HG03175 (cell line): ENCODE results near the gene ADARB2.

Experiments
- ATAC-seq: cut with Tn5 transposase; IDR thresholded peaks from one replicate; pipeline ENCODE4 v1.9.1; 2021; ENCODE audit warnings: mild to moderate bottlenecking, moderate library complexity; ENCODE audit not compliant: unreplicated experiment

The ADARB2 gene

GRCh38 chr10:1687190-1687589, 50.1 kb downstream of the ADARB2 start:
- no peak for ATAC-seq

DNA sequence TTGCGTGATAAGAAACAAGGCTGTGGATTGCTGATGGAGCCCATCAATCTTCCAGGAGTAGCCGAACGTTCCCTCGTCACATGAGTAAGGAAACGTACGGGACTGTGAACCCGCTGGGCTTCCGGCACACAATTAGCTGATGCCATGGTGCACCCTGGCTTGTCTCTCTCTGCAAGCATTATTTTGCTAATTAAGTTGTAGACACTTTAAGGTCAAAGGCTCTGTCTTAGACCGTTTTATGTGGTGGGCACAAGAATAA, 50.9 kb downstream of the ADARB2 start:
- no peak for ATAC-seq

DNA sequence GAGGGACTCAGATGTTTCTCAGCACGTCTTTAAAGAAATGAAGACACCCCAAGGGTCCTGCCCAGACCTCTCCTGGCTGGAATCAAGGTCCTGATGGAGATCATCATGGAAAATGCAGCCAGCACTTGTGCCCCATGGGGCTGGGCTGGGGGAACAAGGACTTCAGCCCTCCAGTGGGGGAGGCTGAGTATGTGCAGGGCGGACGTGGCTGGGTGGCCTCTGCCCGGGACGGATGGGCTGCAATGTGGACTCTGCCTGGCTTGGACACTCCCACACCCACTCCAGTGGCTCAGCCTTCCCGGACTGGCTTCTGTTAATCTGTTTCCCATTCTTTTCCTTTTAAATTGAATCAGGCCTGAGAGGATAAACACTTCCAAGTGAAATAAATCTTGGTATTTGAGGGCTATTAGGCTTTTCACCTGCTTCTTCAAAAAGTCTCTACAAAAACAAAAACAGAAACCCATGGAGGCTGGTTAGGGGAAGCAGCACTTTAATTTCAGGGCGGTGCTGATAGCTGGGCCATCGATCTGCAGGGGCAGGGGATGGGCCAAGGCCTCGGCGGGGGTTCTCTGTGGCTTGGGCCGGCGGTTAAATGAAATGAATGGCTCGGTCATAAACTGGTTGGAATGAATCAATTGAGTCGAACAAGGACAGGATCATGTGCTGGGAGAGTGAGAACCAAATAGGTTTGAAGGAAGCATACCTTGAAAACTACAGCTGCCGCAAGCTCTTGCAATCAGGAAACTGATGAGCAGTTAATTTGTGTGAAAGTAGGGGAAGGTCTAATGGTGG, 51.4 kb downstream of the ADARB2 start:
- ATAC-seq, result no peak

DNA sequence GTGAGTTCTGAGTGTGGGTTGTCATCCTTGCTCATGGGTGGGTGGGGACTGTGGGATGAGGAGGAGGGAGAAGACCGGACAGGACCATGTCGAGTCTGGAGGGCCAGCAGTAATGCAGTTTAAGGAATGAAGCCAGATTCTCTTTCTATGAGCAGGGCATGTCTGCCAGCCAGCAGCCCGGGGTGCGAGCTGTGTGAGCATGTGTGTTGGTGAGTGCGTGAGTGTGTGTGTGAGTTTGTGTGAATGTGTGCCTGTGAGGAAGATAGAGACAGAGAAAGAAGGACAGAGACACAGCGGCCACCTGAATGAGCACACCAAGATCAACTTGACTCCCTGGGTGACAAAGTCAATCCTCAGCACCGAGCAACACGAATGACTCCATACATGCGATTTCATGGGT, 52.3 kb downstream of the ADARB2 start:
- ATAC-seq, result no peak

DNA sequence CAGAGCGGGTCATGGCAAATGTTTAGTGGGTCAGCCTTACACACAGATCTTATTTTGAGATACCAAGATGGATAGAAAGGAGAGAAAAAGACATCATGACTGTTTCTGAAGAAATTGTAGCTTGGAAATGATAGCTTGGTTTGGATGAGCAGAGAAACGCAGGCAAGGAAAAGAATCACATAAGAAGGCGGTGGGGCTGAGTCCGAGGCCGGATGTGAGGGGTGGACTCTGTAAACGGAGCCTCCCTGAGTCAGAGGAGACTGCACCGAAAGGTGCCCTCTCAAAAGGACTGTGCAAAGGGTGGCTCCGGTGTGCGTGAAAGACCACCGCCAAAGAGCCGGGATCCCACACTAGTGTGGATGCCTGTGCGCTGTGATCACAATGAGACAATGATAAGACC, 53.7 kb downstream of the ADARB2 start:
- ATAC-seq, result no peak

- ATAC-seq, result no peak
Measured at GRCh38 chr10:1679821-1680650, 57.3 kb downstream of the ADARB2 start.

DNA sequence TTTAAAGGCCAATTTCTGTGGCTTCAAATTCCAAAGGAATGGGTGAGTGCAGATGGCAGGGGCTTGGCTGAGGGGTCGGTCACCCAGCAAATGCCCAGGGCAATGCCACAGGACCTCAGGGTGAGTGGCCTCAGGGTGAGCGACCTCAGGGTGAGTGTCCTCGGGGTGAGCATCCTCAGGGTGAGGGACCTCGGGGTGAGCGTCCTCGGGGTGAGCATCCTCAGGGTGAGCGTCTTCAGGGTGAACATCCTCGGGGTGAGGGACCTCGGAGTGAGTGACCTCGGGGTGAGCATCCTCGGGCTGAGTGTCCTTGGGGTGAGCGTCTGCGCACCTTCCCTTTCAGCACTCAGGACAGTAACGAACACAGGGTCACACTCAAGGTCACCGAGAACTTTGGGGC, 59.2 kb downstream of the ADARB2 start:
- no peak for ATAC-seq

GRCh38 chr10:1677307-1677939, 59.9 kb downstream of the ADARB2 start:
- no peak for ATAC-seq

- ATAC-seq, result peak; percentile 50
Measured at GRCh38 chr10:1674501-1674900, 62.8 kb downstream of the ADARB2 start.

GRCh38 chr10:1673568-1674345, 63.6 kb downstream of the ADARB2 start:
- ATAC-seq, result no peak

GRCh38 chr10:1672001-1672781, 65.1 kb downstream of the ADARB2 start:
- ATAC-seq, result no peak

GRCh38 chr10:1671366-1672000, 65.8 kb downstream of the ADARB2 start:
- no peak for ATAC-seq

GRCh38 chr10:1670541-1671365, 66.6 kb downstream of the ADARB2 start:
- ATAC-seq, result no peak

DNA sequence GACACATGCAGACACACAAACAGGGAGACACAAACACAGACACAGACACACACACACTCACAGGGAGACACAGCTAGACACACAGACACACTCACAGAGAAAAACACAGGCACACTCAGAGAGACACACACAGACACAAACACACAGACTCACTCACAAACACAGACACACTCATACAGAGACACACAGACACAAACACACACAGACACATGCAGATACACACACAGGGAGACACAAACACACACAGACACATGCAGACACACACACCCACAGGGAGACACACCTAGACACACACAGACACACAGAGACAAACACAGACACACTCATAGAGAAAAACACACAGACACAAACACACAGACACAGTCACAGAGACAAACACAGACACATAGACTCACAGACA, 67.9 kb downstream of the ADARB2 start:
- ATAC-seq, result no peak

GRCh38 chr10:1668399-1668798, 68.9 kb downstream of the ADARB2 start:
- no peak for ATAC-seq

DNA sequence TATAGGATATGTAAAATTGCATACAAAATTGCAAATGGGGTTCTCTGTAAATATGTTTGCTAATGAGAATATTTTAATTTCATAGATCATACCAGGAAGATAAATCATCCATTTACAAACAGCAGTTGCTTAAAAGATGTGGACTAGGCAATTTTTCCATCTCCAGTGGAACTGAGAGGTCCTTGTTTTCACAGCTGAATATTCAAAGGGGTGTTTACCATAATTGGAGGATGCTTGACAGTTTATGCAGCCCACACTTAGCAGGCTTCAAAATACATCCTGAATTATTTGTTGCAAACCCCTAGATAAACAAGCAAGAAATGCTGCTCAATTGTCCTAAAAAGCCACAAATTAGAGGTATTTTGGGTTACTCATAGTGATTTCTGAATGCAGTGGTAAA, 69.9 kb downstream of the ADARB2 start:
- ATAC-seq, result no peak

DNA sequence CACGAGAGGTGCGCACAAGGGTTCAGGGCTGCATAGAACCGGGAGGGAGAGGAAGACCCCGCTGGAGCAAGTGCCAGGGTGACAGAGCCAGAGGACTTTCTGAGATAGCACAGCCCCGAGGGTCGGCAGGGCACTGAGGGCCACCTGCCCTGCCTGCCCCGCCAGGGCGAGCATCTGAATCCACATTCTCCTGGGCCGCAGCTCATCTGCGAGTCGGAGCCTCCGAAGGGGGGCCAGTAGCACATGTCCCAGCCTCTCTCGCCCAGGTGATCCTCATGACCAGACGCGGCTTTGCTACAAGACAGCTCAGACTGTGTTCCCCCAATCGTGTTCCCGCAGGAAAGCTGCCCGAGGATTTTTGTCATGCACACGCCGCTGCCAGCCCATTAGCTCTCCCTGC, 71.2 kb downstream of the ADARB2 start:
- no peak for ATAC-seq

GRCh38 chr10:1665681-1666080, 71.6 kb downstream of the ADARB2 start:
- ATAC-seq, result no peak

GRCh38 chr10:1665021-1665661, 72.2 kb downstream of the ADARB2 start:
- ATAC-seq, result no peak
